ENCODE measurements around the gene SMURF1. TPM values are rescaled to one million over a fixed set of nuclear protein-coding genes. Genes with fewer than 3 reads are reported as not detected.

SMURF1 gene
- total RNA-seq, 1 donor from 2014 or later = 31.9 TPM

DNA sequence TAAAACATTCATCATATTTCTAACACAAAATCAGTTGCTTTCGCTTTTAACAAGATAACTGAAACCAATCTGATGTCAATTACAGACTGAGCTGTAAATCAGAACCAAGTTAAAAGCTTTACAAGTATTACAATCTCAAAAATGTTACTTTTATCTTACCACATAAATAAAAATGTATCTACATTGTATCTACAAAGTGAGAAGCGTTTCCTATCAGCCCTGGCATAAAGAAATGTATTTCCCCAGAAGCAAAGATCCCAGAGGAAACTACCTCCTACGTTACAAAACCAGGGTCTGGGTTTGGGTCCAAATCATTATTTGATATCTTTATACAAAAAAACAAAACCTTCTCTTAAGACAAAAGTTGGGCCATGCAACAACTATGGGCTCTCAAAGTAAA lies 2.6 kb downstream of the SMURF1 start:
- H3K36me3 Mint-ChIP-seq (ENCODE audit: insufficient read depth) = peaks cover 4% of the 10 kb centered on the region
- H3K27ac Mint-ChIP-seq = no peak overlapping the region
- peaks cover 46% of the 10 kb centered on the region for H3K4me1 Mint-ChIP-seq (ENCODE audit: low read depth)
- H3K9me3 Mint-ChIP-seq (ENCODE audit: low read depth) = no peaks in the 10 kb centered on the region
- no peak for TF ChIP-seq CTCF (IDR thresholded peaks at IDR 0.05; ENCODE audit: unreplicated experiment)
- no peak for DNase-seq (ENCODE audit: low spot score, unreplicated experiment)
- no peaks in the 10 kb centered on the region for H3K27me3 Mint-ChIP-seq
- H3K4me3 Mint-ChIP-seq (ENCODE audit: low read depth) = peak overlapping the region; percentile 65

DNA sequence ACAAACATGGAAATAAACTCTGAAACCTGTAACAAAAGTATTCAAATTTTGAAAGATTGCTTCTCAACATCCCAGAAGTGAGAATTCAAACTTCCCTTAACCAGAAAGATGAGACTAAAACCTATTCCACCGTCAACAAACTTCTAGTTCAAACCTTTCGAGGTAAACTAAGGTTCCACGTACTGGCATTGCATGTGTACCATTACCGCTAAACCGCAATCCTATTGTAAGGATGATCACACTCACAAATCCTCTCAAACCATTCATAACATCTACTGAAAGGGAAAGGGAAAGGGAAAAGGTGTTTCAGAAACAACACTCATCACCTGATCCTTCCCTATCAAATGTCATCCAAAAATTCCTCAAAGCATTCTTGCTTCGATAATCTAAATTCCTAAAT lies 3.1 kb downstream of the SMURF1 start:
- H3K9me3 Mint-ChIP-seq (ENCODE audit: low read depth) = no peaks in the 10 kb centered on the region
- no peak for TF ChIP-seq CTCF (IDR thresholded peaks at IDR 0.05; ENCODE audit: unreplicated experiment)
- DNase-seq (ENCODE audit: low spot score, unreplicated experiment) = no peak
- H3K27ac Mint-ChIP-seq = no peak overlapping the region
- H3K4me1 Mint-ChIP-seq (ENCODE audit: low read depth) = peaks cover 46% of the 10 kb centered on the region
- peaks cover 4% of the 10 kb centered on the region for H3K36me3 Mint-ChIP-seq (ENCODE audit: insufficient read depth)
- H3K4me3 Mint-ChIP-seq (ENCODE audit: low read depth) = no peak overlapping the region
- no peaks in the 10 kb centered on the region for H3K27me3 Mint-ChIP-seq

GRCh38 chr7:99139036-99139435 lies 4.9 kb downstream of the SMURF1 start:
- no peak for DNase-seq (ENCODE audit: low spot score, unreplicated experiment)
- peak overlapping the region; percentile 3 for H3K27ac Mint-ChIP-seq
- TF ChIP-seq CTCF (IDR thresholded peaks at IDR 0.05; ENCODE audit: unreplicated experiment) = no peak
- H3K4me3 Mint-ChIP-seq (ENCODE audit: low read depth) = peak overlapping the region; percentile 22
- no peaks in the 10 kb centered on the region for H3K9me3 Mint-ChIP-seq (ENCODE audit: low read depth)
- no peaks in the 10 kb centered on the region for H3K27me3 Mint-ChIP-seq
- H3K4me1 Mint-ChIP-seq (ENCODE audit: low read depth) = peaks cover 46% of the 10 kb centered on the region
- H3K36me3 Mint-ChIP-seq (ENCODE audit: insufficient read depth) = peaks cover 4% of the 10 kb centered on the region

DNA sequence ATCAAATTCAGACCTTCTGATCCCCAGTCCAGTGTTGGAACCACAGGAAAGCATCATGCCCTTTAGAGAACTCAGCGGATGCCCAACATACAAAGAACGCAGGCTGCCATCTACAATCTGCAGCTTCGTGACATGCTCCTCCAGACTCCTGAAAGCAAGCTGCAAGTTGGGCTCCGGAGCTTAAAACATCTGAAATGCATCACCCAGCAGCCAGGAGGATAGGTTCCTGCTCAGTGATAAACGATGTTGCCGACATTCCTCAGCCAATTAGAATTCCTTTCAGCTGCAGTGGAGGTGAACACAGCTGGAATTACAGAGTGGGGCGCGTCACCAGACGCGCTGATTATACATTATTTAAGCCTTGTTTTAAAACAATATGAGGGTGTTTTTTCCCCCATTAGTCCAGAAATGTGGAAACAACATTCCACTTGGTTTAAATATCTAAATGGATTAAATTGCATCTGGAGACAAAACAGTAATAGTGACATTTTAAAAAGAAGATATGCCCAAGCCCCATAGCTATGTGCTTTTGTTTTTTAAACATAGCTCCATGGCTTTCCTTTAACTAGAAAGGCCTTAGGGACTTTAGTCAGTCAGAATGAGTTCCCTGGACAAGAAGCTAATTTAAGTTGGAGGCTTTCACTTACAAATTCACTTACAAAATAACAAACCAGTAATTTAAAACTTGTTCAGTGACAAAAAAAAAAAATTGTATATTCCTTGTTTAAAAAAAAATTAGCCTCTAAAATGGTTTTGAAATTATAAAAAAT lies 6.3 kb downstream of the SMURF1 start:
- DNase-seq (ENCODE audit: low spot score, unreplicated experiment) = peak; percentile 17
- Mint-ChIP-seq H3K4me1 (ENCODE audit: low read depth) (peaks cover 46% of the 10 kb centered on the region), H3K27me3 (no peaks in the 10 kb centered on the region), H3K27ac (peak overlapping the region; percentile 90), H3K4me3 (ENCODE audit: low read depth) (peak overlapping the region; percentile 7), H3K36me3 (ENCODE audit: insufficient read depth) (peaks cover 6% of the 10 kb centered on the region), H3K9me3 (ENCODE audit: low read depth) (peaks cover 5% of the 10 kb centered on the region)
- TF ChIP-seq CTCF (IDR thresholded peaks at IDR 0.05; ENCODE audit: unreplicated experiment) = no peak

- H3K36me3 Mint-ChIP-seq (ENCODE audit: insufficient read depth) = peaks cover 6% of the 10 kb centered on the region
- peak overlapping the region; percentile 31 for H3K27ac Mint-ChIP-seq
- no peaks in the 10 kb centered on the region for H3K27me3 Mint-ChIP-seq
- H3K4me1 Mint-ChIP-seq (ENCODE audit: low read depth) = peaks cover 40% of the 10 kb centered on the region
- no peak for TF ChIP-seq CTCF (IDR thresholded peaks at IDR 0.05; ENCODE audit: unreplicated experiment)
- peaks cover 5% of the 10 kb centered on the region for H3K9me3 Mint-ChIP-seq (ENCODE audit: low read depth)
- DNase-seq (ENCODE audit: low spot score, unreplicated experiment) = no peak
- no peak overlapping the region for H3K4me3 Mint-ChIP-seq (ENCODE audit: low read depth)
Measured at GRCh38 chr7:99135938-99136337, 8.0 kb downstream of the SMURF1 start.

Measured in progenitor cell of endocrine pancreas (in vitro differentiated cells).